Erythroblast (primary cell): ENCODE measurements around the gene CASS4.

Experiments used
- GATA1 ChIP-seq: IDR thresholded peaks from 2 replicates; pipeline ENCODE4 v1.6.1; 2011; ENCODE audit warnings: low read depth, mild to moderate bottlenecking, control low read depth, low read length, moderate library complexity
- POLR2A ChIP-seq: IDR thresholded peaks from 2 replicates; pipeline ENCODE4 v1.6.1; 2011; ENCODE audit warnings: mild to moderate bottlenecking, low read length

- TF ChIP-seq POLR2A (no peak), GATA1 (no peak)
Observed at GRCh38 chr20:56465997-56466396, 53.9 kb downstream of the CASS4 start.
